SK-N-SH (cell line): Measurements from ENCODE around the gene DUSP15.

Source experiments
- RAD21 ChIP-seq: IDR thresholded peaks from 2 replicates; pipeline ENCODE4 v1.6.1; 2012; ENCODE audit warnings: mild to moderate bottlenecking, low read length
- TCF12 ChIP-seq: IDR thresholded peaks from 2 replicates; pipeline ENCODE4 v1.4.0; 2012

DNA sequence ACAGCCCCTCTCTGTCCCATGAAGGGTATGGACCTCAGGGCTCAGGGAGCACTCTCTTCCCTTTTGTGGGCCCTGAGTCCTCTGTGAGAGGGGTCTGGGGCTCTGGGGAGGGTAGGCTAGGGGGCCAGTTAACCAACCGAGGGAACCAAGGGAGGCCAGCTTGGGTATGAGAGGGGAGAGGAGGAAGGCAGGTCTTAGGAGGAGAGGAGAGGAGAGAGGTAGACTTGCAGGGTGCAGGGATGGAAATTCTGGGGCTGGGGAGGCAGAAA lies 720 bp downstream of the DUSP15 start:
- TF ChIP-seq TCF12 (no peak), RAD21 (no peak)
